OCI-LY7 (cell line): Measurements from ENCODE around the gene ZBTB20. TPM values are rescaled to one million over a fixed set of nuclear protein-coding genes. Genes with fewer than 3 reads are reported as not detected.

ENCODE experiments used
- BruUV-seq: library from RNA; stranded (reverse); fragments of 400-500 nt; replicated peaks from 2 replicates; lab custom pipeline; 2021; lab: Mats Ljungman, UMichigan
- CTCF ChIA-PET: fragments of 300-600 bp; sonication (Branson Sonifier 250); formaldehyde crosslinking; loops from one replicate; lab custom pipeline; 2022; ENCODE audit warnings: antibody characterized with exemption; ENCODE audit not compliant: unreplicated experiment; lab: Charles Lee
- POLR2A ChIA-PET: fragments of 300-600 bp; sonication (Branson Sonifier 250); formaldehyde crosslinking; loops from one replicate; lab custom pipeline; 2022; ENCODE audit warnings: antibody characterized with exemption; lab: Charles Lee
- DNase-seq: peaks from one replicate; pipeline ENCODE4 v3.0.0-alpha.2; 2015; ENCODE audit warnings: low spot score
- H2AFZ ChIP-seq: fragments of 200-600 bp; sonication (generic), shearing (Covaris generic); 2 replicates; pipeline ENCODE4 v1.6.1; 2014; ENCODE audit warnings: mild to moderate bottlenecking, antibody characterized with exemption, low read length, moderate library complexity
- H3K27ac ChIP-seq: fragments of 200-600 bp; sonication (generic); 2 replicates; pipeline ENCODE4 v1.5.1; 2014; ENCODE audit warnings: mixed run types, low read depth, mild to moderate bottlenecking, moderate library complexity, low read length, inconsistent platforms; ENCODE audit not compliant: poor library complexity, severe bottlenecking
- H3K36me3 ChIP-seq: fragments of 200-600 bp; sonication (generic); 2 replicates; pipeline ENCODE4 v1.6.1; 2014; ENCODE audit warnings: mild to moderate bottlenecking, antibody characterized with exemption, low read length, moderate library complexity, mixed read lengths; ENCODE audit not compliant: insufficient read depth
- H3K4me1 ChIP-seq: fragments of 200-600 bp; sonication (generic); 2 replicates; pipeline ENCODE4 v1.5.1; 2014; ENCODE audit warnings: mild to moderate bottlenecking, low read length; ENCODE audit not compliant: insufficient read depth, poor library complexity, severe bottlenecking
- H3K4me2 ChIP-seq: fragments of 200-600 bp; sonication (generic); 2 replicates; pipeline ENCODE4 v1.6.1; 2014; ENCODE audit warnings: mild to moderate bottlenecking, low read length
- H3K4me3 ChIP-seq: fragments of 200-600 bp; sonication (generic); 2 replicates; pipeline ENCODE4 v1.5.1; 2014; ENCODE audit warnings: mild to moderate bottlenecking, low read depth, low read length; ENCODE audit not compliant: poor library complexity, severe bottlenecking
- H3K79me2 ChIP-seq: fragments of 200-600 bp; sonication (generic); 2 replicates; pipeline ENCODE4 v1.6.1; 2016; ENCODE audit warnings: low read depth, mild to moderate bottlenecking, low read length, moderate library complexity, mixed read lengths; ENCODE audit not compliant: insufficient read depth
- H3K9me2 ChIP-seq: fragments of 200-600 bp; sonication (generic); 2 replicates; pipeline ENCODE4 v1.6.1; 2016; ENCODE audit warnings: mild to moderate bottlenecking, low read length, mixed read lengths; ENCODE audit not compliant: insufficient read depth
- H3K9me3 ChIP-seq: fragments of 200-600 bp; sonication (generic); 2 replicates; pipeline ENCODE4 v1.6.1; 2014; ENCODE audit warnings: mild to moderate bottlenecking, mixed run types, low read length, mixed read lengths
- H4K20me1 ChIP-seq: fragments of 200-600 bp; sonication (generic); 2 replicates; pipeline ENCODE4 v1.6.1; 2014; ENCODE audit warnings: mild to moderate bottlenecking, antibody characterized with exemption, low read length, moderate library complexity, mixed read lengths; ENCODE audit not compliant: insufficient read depth
- EZH2phosphoT487 ChIP-seq: fragments of 200-600 bp; sonication (generic); IDR thresholded peaks from 2 replicates; pipeline ENCODE4 v1.6.1; 2018; ENCODE audit warnings: low read depth, borderline replicate concordance, mild to moderate bottlenecking, mixed run types, antibody characterized with exemption, low read length, moderate library complexity, mixed read lengths
- intact Hi-C: fragments of 100-400 bp; cut with micrococcal nuclease; formaldehyde crosslinking; loops from one replicate; pipeline ENCODE4 v1.10.0; 2022; ENCODE audit not compliant: unreplicated experiment
- total RNA-seq, 2 experiments: library from RNA; depleted of rRNA in 1 of 2; stranded (reverse); fragments of >200 nt in 1 of 2; shearing (Covaris generic) in 1 of 2; gene quantifications; 2 replicates each; pipeline ENCODE4 v1.2.3, GENCODE V29; 2014 to 2022
- TF ChIP-seq, protein P1 (sequence below): fragments of 200-600 bp; sonication (generic); conservative IDR thresholded peaks from 2 replicates; pipeline ENCODE4 v1.5.1; 2014; ENCODE audit warnings: mild to moderate bottlenecking, antibody characterized with exemption, low read length, moderate library complexity, mixed read lengths

Gene ZBTB20
- total RNA-seq, 2 experiments from 2014 or later, result 5.5 to 11.8 TPM

DNA sequence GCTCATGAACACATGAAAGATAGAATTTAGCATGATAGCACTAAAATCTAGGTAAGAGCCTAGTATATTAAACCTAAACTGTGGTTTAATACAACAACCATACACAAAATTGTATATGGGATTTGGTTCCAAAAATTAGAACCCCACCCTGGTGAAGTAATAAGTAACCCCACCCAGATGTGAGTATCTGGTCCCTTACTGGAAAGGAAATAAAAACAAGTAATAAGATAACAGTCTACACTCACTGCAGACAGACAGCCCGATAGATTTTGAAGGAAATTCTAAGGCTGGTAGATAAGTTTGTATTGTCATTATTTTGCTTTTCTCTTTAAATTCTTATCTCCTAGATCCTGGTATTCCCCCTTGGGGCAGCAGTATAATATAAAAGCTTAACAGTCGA lies 184.9 kb downstream of the ZBTB20 start:
- DNase-seq, result no peak
- Histone ChIP-seq H3K9me3 (no peaks in the 10 kb centered on the region), H3K9me2 (no peaks in the 10 kb centered on the region), H4K20me1 (no peaks in the 10 kb centered on the region), H2AFZ (no peak overlapping the region), H3K4me2 (no peak overlapping the region), H3K4me3 (no peak overlapping the region), H3K27ac (no peak overlapping the region), H3K36me3 (no peaks in the 10 kb centered on the region), H3K79me2 (no peaks in the 10 kb centered on the region), H3K4me1 (no peaks in the 10 kb centered on the region)
- no TSS peak for BruUV-seq
- ChIA-PET POLR2A (interaction anchor here (1.1 kb wide), 1 partner anchor 10 kb away, joined by 4 read pairs; no protein-coding TSS in a partner anchor), CTCF (no interaction called here)
- TF ChIP-seq EZH2phosphoT487, result no peak
- TF ChIP-seq, protein P1, sequence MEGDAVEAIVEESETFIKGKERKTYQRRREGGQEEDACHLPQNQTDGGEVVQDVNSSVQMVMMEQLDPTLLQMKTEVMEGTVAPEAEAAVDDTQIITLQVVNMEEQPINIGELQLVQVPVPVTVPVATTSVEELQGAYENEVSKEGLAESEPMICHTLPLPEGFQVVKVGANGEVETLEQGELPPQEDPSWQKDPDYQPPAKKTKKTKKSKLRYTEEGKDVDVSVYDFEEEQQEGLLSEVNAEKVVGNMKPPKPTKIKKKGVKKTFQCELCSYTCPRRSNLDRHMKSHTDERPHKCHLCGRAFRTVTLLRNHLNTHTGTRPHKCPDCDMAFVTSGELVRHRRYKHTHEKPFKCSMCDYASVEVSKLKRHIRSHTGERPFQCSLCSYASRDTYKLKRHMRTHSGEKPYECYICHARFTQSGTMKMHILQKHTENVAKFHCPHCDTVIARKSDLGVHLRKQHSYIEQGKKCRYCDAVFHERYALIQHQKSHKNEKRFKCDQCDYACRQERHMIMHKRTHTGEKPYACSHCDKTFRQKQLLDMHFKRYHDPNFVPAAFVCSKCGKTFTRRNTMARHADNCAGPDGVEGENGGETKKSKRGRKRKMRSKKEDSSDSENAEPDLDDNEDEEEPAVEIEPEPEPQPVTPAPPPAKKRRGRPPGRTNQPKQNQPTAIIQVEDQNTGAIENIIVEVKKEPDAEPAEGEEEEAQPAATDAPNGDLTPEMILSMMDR, result no peak
- intact Hi-C loops, result no loop called here

DNA sequence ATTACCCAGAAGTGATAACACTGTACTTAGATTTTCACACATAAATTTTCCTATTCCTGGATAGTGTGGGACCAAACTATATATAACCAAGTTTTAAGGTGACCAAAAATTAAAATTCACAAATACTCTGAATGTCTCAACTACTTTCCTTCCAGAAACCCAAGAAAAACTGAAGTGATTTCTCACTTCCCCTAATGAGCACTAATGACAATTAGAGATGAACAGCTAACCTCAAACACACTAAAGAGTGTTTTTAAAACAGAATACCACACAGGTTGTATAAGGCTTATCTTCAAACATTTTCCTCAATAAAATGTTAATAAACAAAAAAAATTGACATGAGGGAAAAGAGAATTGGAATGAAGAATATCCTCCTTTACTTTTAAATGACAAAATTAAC lies 188.2 kb downstream of the ZBTB20 start:
- intact Hi-C loops, result no loop called here
- POLR2A ChIA-PET, result no interaction called here

DNA sequence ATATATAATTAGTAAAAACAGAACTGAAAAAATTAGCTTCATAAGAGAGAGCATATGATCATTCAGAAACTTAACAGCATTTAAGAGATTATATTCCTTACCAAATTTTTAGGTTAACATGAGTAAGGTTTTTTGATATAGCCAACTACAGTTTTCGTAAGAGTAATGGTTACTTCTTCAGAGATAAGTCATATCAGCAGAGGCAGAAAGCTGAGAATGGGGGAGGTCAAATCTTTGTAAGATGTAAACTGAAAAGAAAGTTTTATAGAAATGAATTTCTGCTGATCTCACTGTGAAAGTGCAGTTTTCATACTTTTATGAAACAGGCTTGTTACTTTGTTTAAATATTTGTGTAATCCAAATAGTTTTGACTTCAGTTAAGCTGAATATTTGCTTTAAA lies 193.3 kb downstream of the ZBTB20 start:
- H3K79me2 ChIP-seq, result no peaks in the 10 kb centered on the region
- intact Hi-C loops, result no loop called here
- no peak for TF ChIP-seq EZH2phosphoT487
- TF ChIP-seq, protein P1, result no peak
- H3K4me3 ChIP-seq, result no peak overlapping the region
- H3K27ac ChIP-seq, result no peak overlapping the region
- H2AFZ ChIP-seq, result no peak overlapping the region
- no peaks in the 10 kb centered on the region for H4K20me1 ChIP-seq
- ChIA-PET POLR2A (no interaction called here), CTCF (no interaction called here)
- H3K4me2 ChIP-seq, result no peak overlapping the region
- DNase-seq, result no peak
- 0 out of 2 replicates have a peak, but pooled peaks cover 3% of the 10 kb centered on the region for H3K9me2 ChIP-seq
- peaks cover 9% of the 10 kb centered on the region; the same call in 1 of the 2 replicates for H3K9me3 ChIP-seq
- no peaks in the 10 kb centered on the region for H3K4me1 ChIP-seq
- H3K36me3 ChIP-seq, result no peaks in the 10 kb centered on the region
- no TSS peak for BruUV-seq

More for the DNA sequence above, 188.2 kb downstream of the ZBTB20 start:
- Histone ChIP-seq H3K4me1 (no peaks in the 10 kb centered on the region), H3K79me2 (no peaks in the 10 kb centered on the region), H3K4me2 (no peak overlapping the region), H3K9me2 (no peaks in the 10 kb centered on the region), H3K4me3 (no peak overlapping the region), H3K36me3 (no peaks in the 10 kb centered on the region), H3K27ac (no peak overlapping the region), H3K9me3 (0 out of 2 replicates have a peak, but pooled peaks cover under 1% of the 10 kb centered on the region), H4K20me1 (no peaks in the 10 kb centered on the region), H2AFZ (no peak overlapping the region)
- CTCF ChIA-PET, result no interaction called here
- no TSS peak for BruUV-seq
- DNase-seq, result no peak
- TF ChIP-seq EZH2phosphoT487, result no peak
- TF ChIP-seq, protein P1, result no peak
